B cell (primary cell): ENCODE measurements around the gene CEP63.

ENCODE experiments used
- EZH2 ChIP-seq: IDR thresholded peaks from 2 replicates; pipeline ENCODE4 v1.6.1; 2012; ENCODE audit warnings: borderline replicate concordance, low read depth, mild to moderate bottlenecking, moderate library complexity, low read length; ENCODE audit not compliant: insufficient read depth, poor library complexity, severe bottlenecking
- TF ChIP-seq, protein P1 (sequence below): fragments of 200-600 bp; IDR thresholded peaks from one replicate; pipeline ENCODE4 v1.8.0; 2022; ENCODE audit warnings: antibody characterized with exemption, mild to moderate bottlenecking

DNA sequence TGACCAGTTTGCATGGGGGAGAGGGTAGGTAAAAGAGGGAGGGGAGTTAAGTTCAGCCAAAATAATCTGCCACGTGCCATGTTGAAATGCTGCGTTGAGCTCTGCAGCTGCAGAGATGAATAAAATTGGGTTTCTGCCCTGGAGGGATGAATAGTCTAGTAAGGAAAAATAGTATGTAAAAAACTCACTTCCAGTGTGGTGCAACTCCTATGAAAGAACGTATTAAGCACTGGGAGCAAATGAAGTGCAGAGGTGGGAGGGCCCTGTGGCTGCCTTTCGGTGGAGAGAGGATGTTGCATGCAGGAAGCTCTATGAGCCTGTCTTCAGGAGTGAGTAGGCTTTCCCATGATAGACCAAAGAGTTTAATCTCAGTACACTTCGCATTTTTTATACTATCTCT, 8.6 kb downstream of the CEP63 start:
- TF ChIP-seq, protein P1, sequence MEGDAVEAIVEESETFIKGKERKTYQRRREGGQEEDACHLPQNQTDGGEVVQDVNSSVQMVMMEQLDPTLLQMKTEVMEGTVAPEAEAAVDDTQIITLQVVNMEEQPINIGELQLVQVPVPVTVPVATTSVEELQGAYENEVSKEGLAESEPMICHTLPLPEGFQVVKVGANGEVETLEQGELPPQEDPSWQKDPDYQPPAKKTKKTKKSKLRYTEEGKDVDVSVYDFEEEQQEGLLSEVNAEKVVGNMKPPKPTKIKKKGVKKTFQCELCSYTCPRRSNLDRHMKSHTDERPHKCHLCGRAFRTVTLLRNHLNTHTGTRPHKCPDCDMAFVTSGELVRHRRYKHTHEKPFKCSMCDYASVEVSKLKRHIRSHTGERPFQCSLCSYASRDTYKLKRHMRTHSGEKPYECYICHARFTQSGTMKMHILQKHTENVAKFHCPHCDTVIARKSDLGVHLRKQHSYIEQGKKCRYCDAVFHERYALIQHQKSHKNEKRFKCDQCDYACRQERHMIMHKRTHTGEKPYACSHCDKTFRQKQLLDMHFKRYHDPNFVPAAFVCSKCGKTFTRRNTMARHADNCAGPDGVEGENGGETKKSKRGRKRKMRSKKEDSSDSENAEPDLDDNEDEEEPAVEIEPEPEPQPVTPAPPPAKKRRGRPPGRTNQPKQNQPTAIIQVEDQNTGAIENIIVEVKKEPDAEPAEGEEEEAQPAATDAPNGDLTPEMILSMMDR, result no peak
- no peak for TF ChIP-seq EZH2
